Activated naive CD4-positive, alpha-beta T cell treated with anti-CD3 and anti-CD28 coated beads, Interleukin-2, amount 50 U/mL, for 24 hours (primary cell): Measurements from ENCODE around the gene MMD2.

Experiments
- H3K27ac Mint-ChIP-seq: one replicate; pipeline ENCODE4 v1.8.0; 2021; ENCODE audit warnings: mild to moderate bottlenecking, mixed read lengths
- H3K27me3 Mint-ChIP-seq: one replicate; pipeline ENCODE4 v1.8.0; 2021; ENCODE audit warnings: mixed read lengths
- H3K36me3 Mint-ChIP-seq: one replicate; pipeline ENCODE4 v1.8.0; 2021; ENCODE audit warnings: mixed read lengths
- H3K4me1 Mint-ChIP-seq: one replicate; pipeline ENCODE4 v1.8.0; 2021; ENCODE audit warnings: mixed read lengths
- H3K4me3 Mint-ChIP-seq: one replicate; pipeline ENCODE4 v1.8.0; 2021; ENCODE audit warnings: mild to moderate bottlenecking, mixed read lengths
- H3K9me3 Mint-ChIP-seq: one replicate; pipeline ENCODE4 v1.8.0; 2021; ENCODE audit warnings: mixed read lengths

MMD2 gene

DNA sequence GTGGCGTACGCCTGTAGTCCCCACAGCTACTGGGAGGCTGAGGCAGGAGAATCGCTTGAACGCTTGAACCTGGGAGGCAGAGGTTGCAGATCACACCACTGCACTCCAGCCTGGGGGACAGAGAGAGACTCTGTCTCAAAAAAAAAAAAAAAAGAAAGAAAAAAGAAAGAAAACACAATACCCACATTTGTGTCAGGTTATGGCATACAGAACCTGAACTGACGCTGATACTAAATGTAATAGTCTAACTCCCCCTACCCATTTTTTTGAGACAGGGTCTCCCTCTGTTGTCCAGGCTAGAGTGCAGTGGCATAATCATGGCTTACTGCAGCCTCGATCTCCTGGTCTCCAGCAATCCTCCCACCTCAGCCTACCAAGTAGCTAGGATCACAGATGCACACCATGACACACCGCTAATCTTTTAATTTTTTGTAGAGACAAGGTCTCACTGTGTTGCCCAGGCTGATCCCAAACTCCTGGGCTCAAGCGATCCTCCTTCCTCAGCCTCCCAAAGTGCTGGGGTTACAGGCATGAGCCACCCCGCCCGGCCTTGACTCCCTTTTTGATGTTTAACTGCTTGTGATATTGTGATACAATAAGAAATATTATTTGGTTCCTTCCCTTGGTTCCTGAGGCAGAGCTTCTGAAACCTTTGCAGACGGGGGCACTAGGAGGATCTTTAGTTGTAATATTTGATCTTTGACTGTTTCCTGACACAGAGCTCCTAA is 6.5 kb upstream of the MMD2 start:
- no peaks in the 10 kb centered on the region for H3K4me1 Mint-ChIP-seq
- H3K36me3 Mint-ChIP-seq: no peaks in the 10 kb centered on the region
- no peak overlapping the region for H3K27ac Mint-ChIP-seq
- H3K9me3 Mint-ChIP-seq: no peaks in the 10 kb centered on the region
- H3K27me3 Mint-ChIP-seq: peaks cover 8% of the 10 kb centered on the region
- H3K4me3 Mint-ChIP-seq: no peak overlapping the region

- Mint-ChIP-seq H3K4me1 (no peaks in the 10 kb centered on the region), H3K4me3 (no peak overlapping the region), H3K36me3 (no peaks in the 10 kb centered on the region), H3K27me3 (peaks cover 9% of the 10 kb centered on the region), H3K9me3 (no peaks in the 10 kb centered on the region), H3K27ac (no peak overlapping the region)
These were observed 5.5 kb upstream of the MMD2 start for GRCh38 chr7:4964506-4964905.

DNA sequence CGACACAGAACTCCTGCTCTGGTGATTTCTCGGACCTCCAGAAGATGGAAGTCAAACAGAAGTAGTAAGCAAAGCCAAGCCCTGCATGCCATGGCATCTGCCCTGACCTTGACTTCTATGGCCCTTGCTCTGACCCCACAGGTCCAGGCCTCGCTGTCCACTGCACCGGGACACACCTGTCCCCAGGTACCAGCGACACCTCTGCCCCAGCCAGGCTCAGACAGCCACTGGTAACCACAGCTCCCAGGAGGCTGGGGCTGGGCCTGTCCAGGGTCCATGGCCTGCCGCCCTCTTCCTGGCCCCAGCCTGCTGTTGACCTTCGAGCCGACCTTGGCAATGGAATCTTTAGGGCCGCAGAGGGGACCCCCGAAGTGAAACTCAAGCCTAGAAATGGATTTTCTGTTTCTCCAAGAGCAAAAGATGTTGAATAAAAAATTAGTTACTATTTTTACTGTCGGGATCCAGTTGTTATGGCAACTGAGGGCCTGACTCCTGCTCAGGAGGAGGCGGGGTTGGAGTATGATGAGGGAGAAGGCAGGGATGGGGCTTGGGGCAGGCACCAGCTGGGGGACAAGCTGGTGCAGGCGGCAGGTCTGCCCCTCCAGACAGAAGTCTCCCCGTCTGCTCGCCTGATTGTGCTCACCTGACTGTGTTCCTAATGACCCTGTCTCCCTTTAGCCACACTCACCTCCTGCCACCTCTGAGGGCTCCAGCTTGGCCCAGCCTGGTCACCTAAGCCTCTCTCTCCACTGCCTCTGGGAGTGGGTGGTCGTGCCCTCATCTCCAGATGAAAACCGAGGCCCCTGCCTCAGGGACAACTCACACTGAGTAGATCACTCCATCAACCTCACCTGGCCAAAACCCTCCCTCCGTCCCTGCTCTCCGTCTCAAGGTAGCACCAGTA is 4.1 kb upstream of the MMD2 start:
- H3K36me3 Mint-ChIP-seq: no peaks in the 10 kb centered on the region
- H3K9me3 Mint-ChIP-seq: no peaks in the 10 kb centered on the region
- H3K27me3 Mint-ChIP-seq: peaks cover 13% of the 10 kb centered on the region
- no peak overlapping the region for H3K27ac Mint-ChIP-seq
- no peak overlapping the region for H3K4me3 Mint-ChIP-seq
- peaks cover 5% of the 10 kb centered on the region for H3K4me1 Mint-ChIP-seq

GRCh38 chr7:4960363-4960762 is 1.4 kb upstream of the MMD2 start:
- Mint-ChIP-seq H3K36me3 (no peaks in the 10 kb centered on the region), H3K27me3 (peaks cover 23% of the 10 kb centered on the region), H3K9me3 (no peaks in the 10 kb centered on the region), H3K4me3 (peak overlapping the region; percentile 26), H3K4me1 (peaks cover 6% of the 10 kb centered on the region), H3K27ac (no peak overlapping the region)

DNA sequence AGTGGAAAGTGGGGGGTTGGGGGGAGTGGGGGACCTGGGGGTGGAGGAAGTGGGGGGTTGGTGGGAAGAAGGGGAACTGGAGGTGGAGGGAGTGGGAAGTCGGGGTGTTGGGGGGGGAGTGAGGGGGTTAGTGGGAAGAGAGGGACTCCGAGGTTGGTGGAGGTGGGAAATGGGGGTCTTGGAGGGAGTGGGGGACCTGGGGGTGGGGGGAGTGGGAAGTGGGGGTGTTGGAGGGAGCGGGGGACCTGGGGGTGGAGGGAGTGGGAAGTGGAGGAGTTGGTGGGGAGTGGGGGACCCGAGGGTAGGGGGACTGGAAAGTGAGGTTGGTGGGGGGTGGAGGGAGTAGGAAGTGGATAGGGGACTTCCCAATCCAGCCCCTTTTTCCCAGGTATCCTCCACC is 906 bp upstream of the MMD2 start:
- Mint-ChIP-seq H3K4me1 (peaks cover 6% of the 10 kb centered on the region), H3K9me3 (no peaks in the 10 kb centered on the region), H3K36me3 (no peaks in the 10 kb centered on the region), H3K27ac (no peak overlapping the region), H3K27me3 (peaks cover 27% of the 10 kb centered on the region), H3K4me3 (no peak overlapping the region)

- Mint-ChIP-seq H3K4me1 (peaks cover 6% of the 10 kb centered on the region), H3K9me3 (no peaks in the 10 kb centered on the region), H3K4me3 (no peak overlapping the region), H3K27me3 (peaks cover 30% of the 10 kb centered on the region), H3K27ac (no peak overlapping the region), H3K36me3 (no peaks in the 10 kb centered on the region)
These were observed 319 bp upstream of the MMD2 start for GRCh38 chr7:4959306-4959705.

DNA sequence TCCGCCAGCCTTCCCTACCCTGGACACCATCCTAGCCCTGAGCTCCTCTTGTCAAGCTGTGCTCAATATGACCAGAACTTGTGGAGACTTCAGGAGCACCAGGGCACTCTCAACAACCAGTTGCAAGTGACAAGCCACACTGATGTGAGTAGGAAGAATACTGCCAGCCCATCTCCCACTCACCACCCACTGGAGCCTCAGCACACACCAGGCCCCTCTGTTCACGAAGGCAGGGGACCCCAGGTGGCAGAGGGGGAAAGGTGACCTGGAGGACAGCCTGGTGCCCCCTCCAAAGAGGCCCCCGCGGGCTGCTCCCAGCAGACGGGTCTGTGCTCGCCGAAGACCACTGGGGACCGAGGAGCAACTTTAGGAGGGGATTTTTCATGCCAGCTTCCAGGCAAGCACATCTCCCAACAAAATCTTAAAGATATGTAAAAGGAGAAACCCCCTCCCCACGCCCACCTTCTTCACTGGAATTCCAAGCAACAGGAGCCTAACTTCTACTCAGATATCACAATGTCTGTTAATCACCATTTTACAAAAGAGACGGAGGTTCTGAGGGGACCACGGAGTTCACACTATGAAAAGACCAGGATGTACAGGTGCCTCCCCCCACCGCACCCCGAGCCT is 1.0 kb downstream of the MMD2 start:
- Mint-ChIP-seq H3K4me1 (peaks cover 6% of the 10 kb centered on the region), H3K36me3 (no peaks in the 10 kb centered on the region), H3K27ac (no peak overlapping the region), H3K4me3 (peak overlapping the region; percentile 81), H3K9me3 (no peaks in the 10 kb centered on the region), H3K27me3 (peaks cover 33% of the 10 kb centered on the region)

DNA sequence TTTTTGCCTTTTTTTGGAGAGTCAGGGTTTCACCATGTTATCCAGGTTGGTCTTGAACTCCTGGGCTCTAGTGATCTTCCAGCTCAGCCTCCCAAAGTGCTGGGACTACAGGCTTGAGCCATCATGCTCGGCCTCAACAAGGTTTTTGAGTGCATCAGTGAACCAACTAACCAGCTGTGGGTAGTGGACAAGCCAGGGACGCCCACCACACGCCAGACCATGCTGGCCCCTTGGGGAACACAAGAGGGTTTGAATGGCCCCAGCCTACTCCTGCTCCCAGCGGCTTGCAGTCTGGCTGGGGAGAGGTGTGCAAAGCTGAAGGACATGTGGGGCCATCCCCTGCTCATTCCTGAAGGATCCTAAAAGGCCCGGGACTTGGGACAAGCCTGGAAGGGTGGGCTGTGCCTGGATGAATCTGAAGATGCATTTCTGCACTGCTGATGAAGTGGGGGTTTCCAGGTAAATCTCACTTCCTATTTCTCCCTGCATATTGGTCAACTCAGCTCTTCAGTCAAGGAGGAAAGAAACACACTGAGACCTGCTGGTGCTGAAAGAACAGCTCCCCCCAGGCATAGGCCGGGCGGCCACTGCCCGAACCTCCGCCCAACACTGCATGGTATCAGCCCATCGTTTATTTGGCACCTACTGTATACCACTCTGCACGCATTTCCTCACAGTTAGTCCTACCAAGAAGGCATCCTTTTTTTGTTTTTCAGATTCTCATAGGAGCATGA is 6.9 kb downstream of the MMD2 start:
- Mint-ChIP-seq H3K27me3 (peaks cover 32% of the 10 kb centered on the region), H3K4me3 (no peak overlapping the region), H3K9me3 (no peaks in the 10 kb centered on the region), H3K4me1 (no peaks in the 10 kb centered on the region), H3K27ac (no peak overlapping the region), H3K36me3 (peaks cover under 1% of the 10 kb centered on the region)

DNA sequence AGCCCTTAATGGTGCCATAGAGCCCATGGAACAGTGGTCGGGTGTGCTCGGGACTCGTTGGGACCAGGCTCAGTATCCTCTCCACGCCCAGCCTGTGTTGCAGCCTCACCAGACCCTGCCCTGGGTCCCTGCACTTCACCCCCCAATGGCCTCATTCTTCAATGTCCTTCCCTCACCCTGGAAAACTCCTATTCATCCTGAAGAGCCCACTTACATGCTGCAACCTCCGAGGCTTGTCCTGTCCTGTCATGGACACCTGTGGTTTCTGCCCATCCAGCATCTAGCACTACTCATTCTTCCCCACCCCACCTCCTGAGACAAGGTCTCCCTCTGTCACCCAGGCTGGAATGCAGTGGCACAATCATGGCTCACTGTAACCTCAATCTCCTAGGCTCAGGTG is 7.7 kb downstream of the MMD2 start:
- Mint-ChIP-seq H3K36me3 (peaks cover 1% of the 10 kb centered on the region), H3K9me3 (no peaks in the 10 kb centered on the region), H3K27ac (no peak overlapping the region), H3K27me3 (peaks cover 31% of the 10 kb centered on the region), H3K4me3 (no peak overlapping the region), H3K4me1 (no peaks in the 10 kb centered on the region)

DNA sequence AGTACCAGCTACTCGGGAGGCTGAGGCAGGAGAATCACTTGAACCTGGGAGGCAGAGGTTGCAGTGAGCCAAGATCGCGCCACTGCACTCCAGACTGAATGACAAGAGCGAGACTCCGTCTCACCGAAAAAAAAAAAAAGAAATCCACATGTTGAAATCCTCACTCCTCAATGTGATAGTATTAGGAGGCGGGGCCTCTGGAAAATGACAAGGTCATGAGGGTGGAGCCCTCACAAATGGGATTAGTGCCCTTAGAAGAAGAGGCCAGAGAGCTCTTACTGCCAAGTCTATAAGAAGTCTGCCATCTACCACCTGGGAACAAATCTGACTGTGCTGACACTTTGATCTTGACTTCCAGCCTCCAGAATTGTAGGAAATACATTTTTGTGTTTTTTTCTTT is 10.6 kb downstream of the MMD2 start:
- Mint-ChIP-seq H3K27me3 (peaks cover 27% of the 10 kb centered on the region), H3K27ac (no peak overlapping the region), H3K4me3 (no peak overlapping the region)

DNA sequence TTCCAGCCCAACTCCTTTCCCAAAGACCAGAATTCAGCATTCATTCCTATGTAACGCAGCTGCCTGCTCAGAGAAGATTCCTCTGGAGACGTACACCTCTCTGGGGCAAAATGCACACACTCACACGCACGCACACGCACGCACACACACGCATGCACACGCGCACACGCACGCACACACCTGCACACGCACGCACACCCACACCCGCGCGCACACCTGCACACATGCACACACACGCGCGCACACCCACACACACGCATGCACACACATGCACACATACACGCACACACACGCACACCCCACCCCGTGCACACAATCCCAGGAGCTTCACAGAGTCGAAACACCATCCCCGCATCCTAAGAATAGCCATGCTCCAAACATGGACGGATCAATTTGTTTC is 13.0 kb downstream of the MMD2 start:
- Mint-ChIP-seq H3K36me3 (peaks cover 1% of the 10 kb centered on the region), H3K4me3 (no peak overlapping the region), H3K4me1 (no peaks in the 10 kb centered on the region), H3K9me3 (no peaks in the 10 kb centered on the region), H3K27ac (no peak overlapping the region), H3K27me3 (peaks cover 15% of the 10 kb centered on the region)

More for the DNA sequence above, 10.6 kb downstream of the MMD2 start:
- Mint-ChIP-seq H3K4me1 (no peaks in the 10 kb centered on the region), H3K9me3 (no peaks in the 10 kb centered on the region), H3K36me3 (peaks cover 1% of the 10 kb centered on the region)

GRCh38 chr7:4944939-4945338 is 14.0 kb downstream of the MMD2 start:
- no peaks in the 10 kb centered on the region for H3K4me1 Mint-ChIP-seq
- H3K27me3 Mint-ChIP-seq: peaks cover 15% of the 10 kb centered on the region
- no peak overlapping the region for H3K4me3 Mint-ChIP-seq
- no peaks in the 10 kb centered on the region for H3K9me3 Mint-ChIP-seq
- no peak overlapping the region for H3K27ac Mint-ChIP-seq
- H3K36me3 Mint-ChIP-seq: peaks cover 1% of the 10 kb centered on the region

- Mint-ChIP-seq H3K36me3 (peaks cover 1% of the 10 kb centered on the region), H3K4me1 (no peaks in the 10 kb centered on the region), H3K27ac (no peak overlapping the region), H3K9me3 (no peaks in the 10 kb centered on the region), H3K27me3 (peaks cover 10% of the 10 kb centered on the region), H3K4me3 (no peak overlapping the region)
These were observed 15.7 kb downstream of the MMD2 start for GRCh38 chr7:4943297-4943696.

GRCh38 chr7:4939971-4940728 is 18.8 kb downstream of the MMD2 start:
- no peaks in the 10 kb centered on the region for H3K9me3 Mint-ChIP-seq
- no peak overlapping the region for H3K27ac Mint-ChIP-seq
- no peaks in the 10 kb centered on the region for H3K36me3 Mint-ChIP-seq
- H3K4me3 Mint-ChIP-seq: no peak overlapping the region
- H3K27me3 Mint-ChIP-seq: peaks cover 3% of the 10 kb centered on the region
- no peaks in the 10 kb centered on the region for H3K4me1 Mint-ChIP-seq

- no peak overlapping the region for H3K27ac Mint-ChIP-seq
- no peaks in the 10 kb centered on the region for H3K36me3 Mint-ChIP-seq
- H3K4me1 Mint-ChIP-seq: no peaks in the 10 kb centered on the region
- no peaks in the 10 kb centered on the region for H3K9me3 Mint-ChIP-seq
- peaks cover 1% of the 10 kb centered on the region for H3K27me3 Mint-ChIP-seq
- H3K4me3 Mint-ChIP-seq: no peak overlapping the region
These were observed 21.6 kb downstream of the MMD2 start for GRCh38 chr7:4937411-4937810.
